K562 (cell line): ENCODE data around the gene PPTC7. TPM values are rescaled to one million over a fixed set of nuclear protein-coding genes. Genes with fewer than 3 reads are reported as not detected.

Source experiments
- CHCHD3 ChIP-seq: fragments of 250-450 bp; sonication (Bioruptor Pico); IDR thresholded peaks from 2 replicates; pipeline ENCODE4 v2.1.2; 2022; ENCODE audit warnings: mild to moderate bottlenecking
- ESRRA ChIP-seq: fragments of 450-650 bp; IDR thresholded peaks from 2 replicates; pipeline ENCODE4 v1.6.1; 2014; ENCODE audit warnings: low read depth, mild to moderate bottlenecking, moderate library complexity, borderline replicate concordance
- ETV5 ChIP-seq: sonication (generic); formaldehyde crosslinking; IDR thresholded peaks from 2 replicates; pipeline ENCODE4 v1.4.0; 2020; ENCODE audit warnings: low read depth, mild to moderate bottlenecking, missing genetic modification reagents
- HDAC1 ChIP-seq, 2 experiments: fragments of 450-650 bp; IDR thresholded peaks; 2 replicates each; pipeline ENCODE4 v1.6.1; 2016 to 2017; ENCODE audit warnings: inconsistent platforms in 1 of 2, mild to moderate bottlenecking in 1 of 2, moderate library complexity in 1 of 2
- L3MBTL2 ChIP-seq: fragments of 450-650 bp; IDR thresholded peaks from 2 replicates; pipeline ENCODE4 v1.6.1; 2016; ENCODE audit warnings: mild to moderate bottlenecking, moderate library complexity
- PHF20 ChIP-seq: fragments of 450-650 bp; IDR thresholded peaks from 2 replicates; pipeline ENCODE4 v1.6.1; 2018; ENCODE audit not compliant: partially characterized antibody
- RBM39 ChIP-seq: fragments of 200-400 bp; formaldehyde crosslinking; optimal IDR thresholded peaks from 2 replicates; pipeline ENCODE3; 2018; ENCODE audit warnings: low read depth, low read length
- UBTF ChIP-seq, 2 experiments: IDR thresholded peaks; 2 replicates each; pipeline ENCODE4 v1.6.1; 2012; ENCODE audit warnings: improper control_type of control experiment in 2 of 2, low read depth in 2 of 2, low read length in 2 of 2, borderline replicate concordance in 1 of 2
- ZBTB1 ChIP-seq: sonication (generic); formaldehyde crosslinking; IDR thresholded peaks from 2 replicates; pipeline ENCODE4 v1.8.1; 2023; ENCODE audit warnings: missing genetic modification reagents, low read depth, mild to moderate bottlenecking, borderline replicate concordance
- ZBTB43 ChIP-seq: sonication (generic); formaldehyde crosslinking; IDR thresholded peaks from 2 replicates; pipeline ENCODE4 v1.8.0; 2023; ENCODE audit warnings: mild to moderate bottlenecking, missing genetic modification reagents
- ZBTB7A ChIP-seq: IDR thresholded peaks from 2 replicates; pipeline ENCODE4 v1.6.1; 2011; ENCODE audit warnings: low read depth, mild to moderate bottlenecking, low read length, moderate library complexity, borderline replicate concordance; ENCODE audit not compliant: control insufficient read depth
- ZNF232 ChIP-seq: sonication (generic); formaldehyde crosslinking; IDR thresholded peaks from 2 replicates; pipeline ENCODE4 v1.8.0; 2022; ENCODE audit warnings: mild to moderate bottlenecking, missing genetic modification reagents
- ZNF408 ChIP-seq: fragments of 250-450 bp; sonication (Bioruptor Pico); IDR thresholded peaks from 2 replicates; pipeline ENCODE4 v1.4.0; 2020; ENCODE audit warnings: low read depth, mild to moderate bottlenecking, moderate library complexity
- ZNF639 ChIP-seq, 2 experiments: fragments of 200-800 bp in 1 of 2; sonication (Bioruptor generic) in 1 of 2; sonication (generic) in 1 of 2; formaldehyde crosslinking in 1 of 2; IDR thresholded peaks in 1 of 2; conservative IDR thresholded peaks in 1 of 2; 2 replicates each; pipeline versions ENCODE4 v1.5.0 to v1.6.1; 2016 to 2020; ENCODE audit warnings: missing compliant biosample characterization in 1 of 2, missing genetic modification characterization in 1 of 2, missing genetic modification reagents in 1 of 2
- polyA plus RNA-seq, 8 experiments: library from polyadenylated mRNA; depleted of rRNA in 4 of 8; stranded (reverse) in 5 of 8; unstranded in 3 of 8; fragments of >200 nt; fragmentation: Nextera tagmentation in 2 of 8; fragmentation: Illumina TruSeq in 1 of 8; extraction: Ambion mirVana in 2 of 8; extraction: Trizol in 1 of 8; gene quantifications; 2 replicates each; pipeline versions ENCODE4 v1.2.1 to v1.2.3, GENCODE V29; 2011 to 2014; ENCODE audit warnings: inconsistent platforms in 1 of 8, missing spikeins in 1 of 8
- total RNA-seq, 7 experiments: library from RNA; depleted of rRNA in 6 of 7; stranded (reverse); fragments of >200 nt in 6 of 7; fragmentation: Illumina TruSeq in 2 of 7; extraction: Trizol in 2 of 7; gene quantifications; 2 replicates each; pipeline versions ENCODE4 v1.2.1 to v1.2.3, GENCODE V29; 2011 to 2021; ENCODE audit warnings: low replicate concordance in 1 of 7
- TF ChIP-seq, protein P1 (sequence below): sonication (generic); formaldehyde crosslinking; IDR thresholded peaks from 2 replicates; pipeline ENCODE4 v1.8.0; 2022; ENCODE audit warnings: mild to moderate bottlenecking, missing genetic modification reagents
- TF ChIP-seq, protein P2 (sequence below), 2 experiments: IDR thresholded peaks; 2 replicates each; pipeline ENCODE4 v1.6.1; 2011; ENCODE audit warnings: borderline replicate concordance in 1 of 2, control low read depth in 1 of 2, low read depth in 1 of 2, low read length in 1 of 2, mild to moderate bottlenecking in 1 of 2, mixed read lengths in 1 of 2, moderate library complexity in 1 of 2; ENCODE audit not compliant: insufficient read depth in 1 of 2, insufficient read length in 1 of 2, poor library complexity in 1 of 2, severe bottlenecking in 1 of 2; ENCODE audit errors: extremely low read depth in 1 of 2

PPTC7 gene
- total and polyA plus RNA-seq, 9 of the 15 experiments (the other 6 are each of a cell fraction or from before 2014, with no cell fraction given), result 2.6 to 23.1 (median 11.9) TPM

- TF ChIP-seq ZNF639 (CRISPR knock-in tag; conservative IDR thresholded peaks at IDR 0.05 in 1 of 2, IDR thresholded peaks at IDR 0.05 in 1 of 2) (peak in 1 of 2 experiments; percentile 82; a peak in 1 of 4 replicates), PHF20 (peak; percentile 20), UBTF (IDR thresholded peaks at IDR 0.05; ENCODE audit: borderline replicate concordance in 1 of 2, low read depth in 2 of 2, low read length in 2 of 2) (peak in 1 of 2 experiments; percentile 71; a peak in 2 of 4 replicates), ESRRA (peak; percentile 96), ZNF408 (CRISPR knock-in tag) (no peak), HDAC1 (IDR thresholded peaks at IDR 0.05) (peak in 1 of 2 experiments; percentile 61; a peak in 1 of 4 replicates), ETV5 (peak; percentile 30; the same call in 1 of the 2 replicates), ZNF232 (peak; percentile 56; the same call in 1 of the 2 replicates), CHCHD3 (CRISPR knock-in tag) (no peak), L3MBTL2 (peak; percentile 84), RBM39 (no peak), ZBTB1 (no peak; the same call in 1 of the 2 replicates), ZBTB7A (peak; percentile 45; the same call in 1 of the 2 replicates), ZBTB43 (CRISPR knock-in tag) (0 out of 2 replicates have a peak, but pooled peaks have one; percentile 22)
- TF ChIP-seq, protein P1, sequence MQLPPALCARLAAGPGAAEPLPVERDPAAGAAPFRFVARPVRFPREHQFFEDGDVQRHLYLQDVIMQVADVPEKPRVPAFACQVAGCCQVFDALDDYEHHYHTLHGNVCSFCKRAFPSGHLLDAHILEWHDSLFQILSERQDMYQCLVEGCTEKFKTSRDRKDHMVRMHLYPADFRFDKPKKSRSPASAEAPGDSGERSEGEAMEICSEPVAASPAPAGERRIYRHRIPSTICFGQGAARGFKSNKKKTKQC (CRISPR knock-in tag), result peak; percentile 81
- TF ChIP-seq, protein P2, sequence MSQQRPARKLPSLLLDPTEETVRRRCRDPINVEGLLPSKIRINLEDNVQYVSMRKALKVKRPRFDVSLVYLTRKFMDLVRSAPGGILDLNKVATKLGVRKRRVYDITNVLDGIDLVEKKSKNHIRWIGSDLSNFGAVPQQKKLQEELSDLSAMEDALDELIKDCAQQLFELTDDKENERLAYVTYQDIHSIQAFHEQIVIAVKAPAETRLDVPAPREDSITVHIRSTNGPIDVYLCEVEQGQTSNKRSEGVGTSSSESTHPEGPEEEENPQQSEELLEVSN (IDR thresholded peaks at IDR 0.05; ENCODE audit: borderline replicate concordance in 1 of 2, extremely low read depth in 1 of 2, insufficient read depth in 1 of 2, insufficient read length in 1 of 2, low read depth in 1 of 2, low read length in 1 of 2, poor library complexity in 1 of 2, severe bottlenecking in 1 of 2), result peak in 1 of 2 experiments; percentile 68
These were observed 612 bp downstream of the PPTC7 start (continued) for GRCh38 chr12:110582276-110583136.
